Sigmoid colon (tissue), 7 donors: ENCODE results near the gene PPM1M. TPM values are rescaled to one million over a fixed set of nuclear protein-coding genes. Genes with fewer than 3 reads are reported as not detected.
A peak's percentile ranks its signal among the peaks of the same experiment; 100 is the strongest.

Experiments
- DNase-seq: peaks from one replicate; pipeline ENCODE4 v3.0.0-alpha.2; 2019
- H3K27ac ChIP-seq, 4 donors: fragments of 200-600 bp; sonication (generic); one replicate each; pipeline ENCODE4 v1.5.1; 2016 to 2019; ENCODE audit warnings: mild to moderate bottlenecking in 1 of 4
- H3K27me3 ChIP-seq, 3 donors: fragments of 200-600 bp; sonication (generic); one replicate each; pipeline ENCODE4 v1.5.1; 2019; ENCODE audit warnings: mild to moderate bottlenecking in 1 of 3
- H3K36me3 ChIP-seq, 4 donors: fragments of 200-600 bp; sonication (generic); one replicate each; pipeline ENCODE4 v1.5.1; 2016 to 2019
- H3K4me1 ChIP-seq, 4 donors: fragments of 200-600 bp; sonication (generic); one replicate each; pipeline ENCODE4 v1.5.1; 2017 to 2019
- H3K4me3 ChIP-seq, 4 donors: fragments of 200-600 bp; sonication (generic); one replicate each; pipeline ENCODE4 v1.5.1; 2017 to 2019; ENCODE audit warnings: mild to moderate bottlenecking in 2 of 4, moderate library complexity in 1 of 4
- H3K9me3 ChIP-seq, 4 donors: fragments of 200-600 bp in 3 of 4; sonication (generic) in 3 of 4; one replicate each; pipeline versions ENCODE4 v1.5.1 to v1.6.1; 2013 to 2019
- EP300 ChIP-seq, 4 donors: sonication (generic); formaldehyde crosslinking; IDR thresholded peaks; one replicate each; pipeline ENCODE4 v1.6.1; 2017; ENCODE audit warnings: antibody characterized with exemption in 4 of 4
- POLR2A ChIP-seq, 2 donors: fragments of 450-650 bp; IDR thresholded peaks; one replicate each; pipeline ENCODE4 v1.6.1; 2016; ENCODE audit warnings: antibody characterized with exemption in 2 of 2, mild to moderate bottlenecking in 2 of 2, moderate library complexity in 2 of 2
- POLR2AphosphoS5 ChIP-seq, 4 donors: sonication (generic); formaldehyde crosslinking; IDR thresholded peaks; one replicate each; pipeline ENCODE4 v1.6.1; 2017; ENCODE audit warnings: antibody characterized with exemption in 4 of 4
- WGBS, 2 donors: extraction: QIAGEN DNeasy Blood & Tissue Kit; methylation state at CpG; one replicate each; pipeline ENCODE4 v1.1.7; 2013; 5-methylcytosine and 5-hydroxymethylcytosine counted together
- intact Hi-C: fragments of 100-400 bp; cut with DNase I; formaldehyde crosslinking; loops from one replicate; pipeline ENCODE4 v1.15.1; 2023
- polyA plus RNA-seq, 3 donors: library from polyadenylated mRNA; stranded (reverse); fragments of 200-250 nt; gene quantifications; one replicate each; pipeline ENCODE4 v1.2.3, GENCODE V29; 2013
- total RNA-seq, 4 donors: library from RNA; depleted of rRNA; stranded (reverse); fragments of >200 nt; gene quantifications; one replicate each; pipeline ENCODE4 v1.1.0, GENCODE V29; 2016
- TF ChIP-seq, protein P1 (sequence below), 4 experiments: fragments of 450-650 bp in 3 of 4; fragments of 200-600 bp in 1 of 4; IDR thresholded peaks; one replicate each; pipeline ENCODE4 v1.5.1; 2016 to 2019; ENCODE audit warnings: antibody characterized with exemption in 4 of 4, mild to moderate bottlenecking in 3 of 4, moderate library complexity in 2 of 4
- donor health status: healthy with polysubstance abuse.
- donor health status: Bipolar disorder and iron deficiency.
- donor health status: healthy.

The PPM1M gene
- total and polyA plus RNA-seq, 7 donors = 5.8 to 28.2 (median 21.7) TPM

DNA sequence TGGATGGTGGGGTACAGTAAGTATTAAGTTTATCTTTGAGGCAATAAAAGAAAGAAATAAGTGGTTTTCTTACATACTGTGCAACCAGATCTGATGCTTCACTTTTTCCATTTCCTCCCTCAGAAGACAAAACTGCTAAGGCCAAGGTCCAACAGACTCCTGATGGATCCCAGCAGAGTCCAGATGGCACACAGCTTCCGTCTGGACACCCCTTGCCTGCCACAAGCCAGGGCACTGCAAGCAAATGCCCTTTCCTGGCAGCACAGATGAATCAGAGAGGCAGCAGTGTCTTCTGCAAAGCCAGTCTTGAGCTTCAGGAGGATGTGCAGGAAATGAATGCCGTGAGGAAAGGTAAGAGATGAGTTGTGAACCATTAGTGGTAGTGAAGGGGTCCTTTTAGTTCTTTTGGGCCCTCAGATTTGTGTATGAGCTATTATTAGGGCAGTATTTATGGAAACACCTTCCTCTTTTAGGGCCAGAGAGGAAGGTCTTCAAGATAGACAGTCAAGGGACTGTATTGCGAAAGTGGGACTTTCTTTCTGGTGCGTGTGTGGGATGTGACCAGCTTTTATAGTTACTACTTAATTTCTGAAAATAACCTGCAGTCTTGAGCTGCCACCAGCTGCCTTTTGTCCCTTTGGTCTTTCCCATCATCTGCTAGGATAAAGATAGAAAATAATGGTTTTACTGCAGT is 43.0 kb upstream of the PPM1M start:
- DNase-seq = no peak
- WGBS, 2 donors = 78 to 87% methylated on average over 4 of the region's 4 CpGs
- H3K27me3 ChIP-seq = no peaks in the 10 kb centered on the region
- H3K9me3 ChIP-seq = no peaks in the 10 kb centered on the region
- H3K4me1 ChIP-seq = peaks cover 0 to 33% (median 19%) of the 10 kb centered on the region in 4 donors
- TF ChIP-seq EP300 (IDR thresholded peaks at IDR 0.05) = no peak
- no peak for TF ChIP-seq POLR2A (IDR thresholded peaks at IDR 0.05)
- TF ChIP-seq POLR2AphosphoS5 (IDR thresholded peaks at IDR 0.05) = no peak
- TF ChIP-seq, protein P1, sequence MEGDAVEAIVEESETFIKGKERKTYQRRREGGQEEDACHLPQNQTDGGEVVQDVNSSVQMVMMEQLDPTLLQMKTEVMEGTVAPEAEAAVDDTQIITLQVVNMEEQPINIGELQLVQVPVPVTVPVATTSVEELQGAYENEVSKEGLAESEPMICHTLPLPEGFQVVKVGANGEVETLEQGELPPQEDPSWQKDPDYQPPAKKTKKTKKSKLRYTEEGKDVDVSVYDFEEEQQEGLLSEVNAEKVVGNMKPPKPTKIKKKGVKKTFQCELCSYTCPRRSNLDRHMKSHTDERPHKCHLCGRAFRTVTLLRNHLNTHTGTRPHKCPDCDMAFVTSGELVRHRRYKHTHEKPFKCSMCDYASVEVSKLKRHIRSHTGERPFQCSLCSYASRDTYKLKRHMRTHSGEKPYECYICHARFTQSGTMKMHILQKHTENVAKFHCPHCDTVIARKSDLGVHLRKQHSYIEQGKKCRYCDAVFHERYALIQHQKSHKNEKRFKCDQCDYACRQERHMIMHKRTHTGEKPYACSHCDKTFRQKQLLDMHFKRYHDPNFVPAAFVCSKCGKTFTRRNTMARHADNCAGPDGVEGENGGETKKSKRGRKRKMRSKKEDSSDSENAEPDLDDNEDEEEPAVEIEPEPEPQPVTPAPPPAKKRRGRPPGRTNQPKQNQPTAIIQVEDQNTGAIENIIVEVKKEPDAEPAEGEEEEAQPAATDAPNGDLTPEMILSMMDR (IDR thresholded peaks at IDR 0.05) = no peak
- H3K36me3 ChIP-seq = peaks cover 34 to 66% (median 51%) of the 10 kb centered on the region in 4 donors
- H3K4me3 ChIP-seq = no peak overlapping the region
- intact Hi-C loops = no loop called here
- H3K27ac ChIP-seq = peak overlapping the region in 1 of 4 donors; percentile 24

DNA sequence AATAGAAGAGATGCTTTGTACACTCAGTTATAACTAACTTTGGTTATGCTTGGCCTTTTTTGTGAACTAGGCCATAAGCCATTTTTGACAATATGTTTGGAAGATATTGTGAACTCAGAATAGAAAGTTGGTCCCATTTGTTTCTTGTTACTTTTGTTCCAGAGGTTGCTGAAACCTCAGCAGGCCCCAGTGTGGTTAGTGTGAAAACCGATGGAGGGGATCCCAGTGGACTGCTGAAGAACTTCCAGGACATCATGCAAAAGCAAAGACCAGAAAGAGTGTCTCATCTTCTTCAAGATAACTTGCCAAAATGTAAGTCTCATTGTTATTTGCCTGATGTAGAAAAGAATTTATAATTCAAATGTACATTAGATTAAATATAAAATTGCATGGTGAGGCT is 41.9 kb upstream of the PPM1M start:
- H3K4me1 ChIP-seq = peaks cover 0 to 28% (median 14%) of the 10 kb centered on the region in 4 donors
- no peaks in the 10 kb centered on the region for H3K27me3 ChIP-seq
- no peak for TF ChIP-seq EP300 (IDR thresholded peaks at IDR 0.05)
- TF ChIP-seq POLR2AphosphoS5 (IDR thresholded peaks at IDR 0.05) = no peak
- no peak for TF ChIP-seq POLR2A (IDR thresholded peaks at IDR 0.05)
- TF ChIP-seq, protein P1 (IDR thresholded peaks at IDR 0.05) = no peak
- no peak overlapping the region for H3K4me3 ChIP-seq
- WGBS, 2 donors = 91 to 97% methylated on average over 1 of the region's 1 CpG
- no peaks in the 10 kb centered on the region for H3K9me3 ChIP-seq
- intact Hi-C loops = no loop called here
- H3K36me3 ChIP-seq = peaks cover 35 to 78% (median 62%) of the 10 kb centered on the region in 4 donors
- DNase-seq = no peak
- H3K27ac ChIP-seq = no peak overlapping the region

DNA sequence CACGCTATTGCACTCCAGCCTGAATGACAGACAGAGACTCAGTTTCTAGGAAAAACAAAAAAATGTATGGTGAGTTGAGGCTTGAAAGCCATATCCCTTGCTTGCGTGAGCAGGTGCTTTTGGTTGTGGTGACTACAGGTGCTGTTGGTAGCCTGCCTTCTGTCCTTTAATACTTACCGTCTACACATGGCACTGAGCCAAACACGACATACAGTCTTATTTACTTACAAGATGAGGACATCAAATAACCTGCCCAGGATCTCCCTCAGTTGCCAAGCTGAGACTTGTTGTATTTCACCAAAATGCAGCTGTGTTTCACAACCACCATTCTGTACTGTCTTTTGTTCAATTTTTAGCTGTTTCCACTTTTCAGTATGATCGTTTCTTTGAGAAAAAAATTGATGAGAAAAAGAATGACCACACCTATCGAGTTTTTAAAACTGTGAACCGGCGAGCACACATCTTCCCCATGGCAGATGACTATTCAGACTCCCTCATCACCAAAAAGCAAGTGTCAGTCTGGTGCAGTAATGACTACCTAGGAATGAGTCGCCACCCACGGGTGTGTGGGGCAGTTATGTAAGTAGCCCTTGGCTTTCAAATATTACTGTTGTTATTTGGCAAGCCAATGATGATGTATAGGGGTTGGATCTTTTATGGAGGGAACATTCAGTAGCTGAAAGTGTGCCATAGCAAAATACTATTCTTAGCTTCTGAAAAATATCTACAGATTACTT is 41.1 kb upstream of the PPM1M start:
- Histone ChIP-seq H3K9me3 (no peaks in the 10 kb centered on the region), H3K36me3 (peaks cover 43 to 86% (median 70%) of the 10 kb centered on the region in 4 donors), H3K27me3 (no peaks in the 10 kb centered on the region), H3K4me1 (peaks cover 0 to 20% (median 8%) of the 10 kb centered on the region in 4 donors), H3K27ac (no peak overlapping the region), H3K4me3 (no peak overlapping the region)
- WGBS, 2 donors = 36 to 75% methylated on average over 10 of the region's 10 CpGs
- no peak for DNase-seq
- no peak for TF ChIP-seq POLR2A (IDR thresholded peaks at IDR 0.05)
- no peak for TF ChIP-seq EP300 (IDR thresholded peaks at IDR 0.05)
- TF ChIP-seq, protein P1 (IDR thresholded peaks at IDR 0.05) = no peak
- TF ChIP-seq POLR2AphosphoS5 (IDR thresholded peaks at IDR 0.05) = no peak
- intact Hi-C loops = no loop called here

DNA sequence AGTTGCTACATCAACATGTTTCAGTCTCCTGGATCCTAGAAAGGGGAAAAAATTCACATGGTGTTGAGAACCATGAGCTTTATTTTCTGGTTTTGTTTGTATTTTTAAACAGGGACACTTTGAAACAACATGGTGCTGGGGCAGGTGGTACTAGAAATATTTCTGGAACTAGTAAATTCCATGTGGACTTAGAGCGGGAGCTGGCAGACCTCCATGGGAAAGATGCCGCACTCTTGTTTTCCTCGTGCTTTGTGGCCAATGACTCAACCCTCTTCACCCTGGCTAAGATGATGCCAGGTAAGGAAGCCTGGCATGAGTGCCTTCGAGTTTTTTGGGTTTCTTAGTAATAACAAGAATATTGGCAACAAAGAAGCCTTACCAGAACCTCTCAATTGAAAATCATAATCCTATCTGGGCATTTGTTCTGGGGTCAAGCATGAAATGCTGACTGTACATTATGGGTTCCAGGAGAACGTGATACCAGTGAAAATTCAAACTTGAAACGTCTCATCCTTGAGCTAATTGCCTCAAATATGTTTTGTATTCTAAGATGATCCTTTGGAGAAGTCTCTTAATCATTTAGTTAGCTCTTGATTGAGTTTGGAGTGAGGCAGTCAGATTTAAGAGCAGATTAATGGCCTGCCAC is 39.7 kb upstream of the PPM1M start:
- TF ChIP-seq EP300 (IDR thresholded peaks at IDR 0.05) (no peak), POLR2A (IDR thresholded peaks at IDR 0.05) (no peak), POLR2AphosphoS5 (IDR thresholded peaks at IDR 0.05) (no peak)
- TF ChIP-seq, protein P1 (IDR thresholded peaks at IDR 0.05) = no peak
- Histone ChIP-seq H3K36me3 (peaks cover 50 to 100% (median 78%) of the 10 kb centered on the region in 4 donors), H3K27me3 (no peaks in the 10 kb centered on the region), H3K4me1 (peaks cover 0 to 8% (median 3%) of the 10 kb centered on the region in 4 donors), H3K4me3 (no peak overlapping the region), H3K27ac (no peak overlapping the region), H3K9me3 (no peaks in the 10 kb centered on the region)
- DNase-seq = no peak
- intact Hi-C loops = no loop called here
- 89% methylated on average over 6 of the region's 6 CpGs for WGBS, 2 donors
